ENCODE data around the gene LMNTD1.

LMNTD1 gene

GRCh38 chr12:25533150-25533549 is 19.9 kb downstream of the LMNTD1 start:
- no peak for DNase-seq (ENCODE audit: low spot score in 2 of 2)
- no peaks in the 10 kb centered on the region for H3K36me3 Mint-ChIP-seq (ENCODE audit: insufficient read depth)
- no peak overlapping the region for H3K27ac Mint-ChIP-seq (ENCODE audit: low read depth)
- H3K4me3 Mint-ChIP-seq = no peak overlapping the region
- no peaks in the 10 kb centered on the region for H3K4me1 Mint-ChIP-seq
- no peak for ATAC-seq (replicated peaks; ENCODE audit: extremely low read depth, poor library complexity, severe bottlenecking)
- H3K9me3 Mint-ChIP-seq = no peaks in the 10 kb centered on the region
- peaks cover 18% of the 10 kb centered on the region for H3K27me3 Mint-ChIP-seq

- H3K4me1 Mint-ChIP-seq = no peaks in the 10 kb centered on the region
- ATAC-seq (replicated peaks; ENCODE audit: extremely low read depth, poor library complexity, severe bottlenecking) (no peak), DNase-seq (ENCODE audit: low spot score in 2 of 2) (no peak)
- H3K27ac Mint-ChIP-seq (ENCODE audit: low read depth) = no peak overlapping the region
- no peaks in the 10 kb centered on the region for H3K9me3 Mint-ChIP-seq
- no peak overlapping the region for H3K4me3 Mint-ChIP-seq
- H3K27me3 Mint-ChIP-seq = peaks cover 18% of the 10 kb centered on the region
- no peaks in the 10 kb centered on the region for H3K36me3 Mint-ChIP-seq (ENCODE audit: insufficient read depth)
Measured at GRCh38 chr12:25531502-25532052, 21.5 kb downstream of the LMNTD1 start.

GRCh38 chr12:25529738-25530137 is 23.3 kb downstream of the LMNTD1 start:
- Mint-ChIP-seq H3K4me1 (no peaks in the 10 kb centered on the region), H3K36me3 (ENCODE audit: insufficient read depth) (no peaks in the 10 kb centered on the region), H3K27ac (ENCODE audit: low read depth) (no peak overlapping the region), H3K4me3 (no peak overlapping the region), H3K9me3 (no peaks in the 10 kb centered on the region), H3K27me3 (peaks cover 10% of the 10 kb centered on the region)
- ATAC-seq (replicated peaks; ENCODE audit: extremely low read depth, poor library complexity, severe bottlenecking) (no peak), DNase-seq (ENCODE audit: low spot score in 2 of 2) (no peak)

GRCh38 chr12:25526778-25527177 is 26.3 kb downstream of the LMNTD1 start:
- Mint-ChIP-seq H3K27ac (ENCODE audit: low read depth) (no peak overlapping the region), H3K36me3 (ENCODE audit: insufficient read depth) (no peaks in the 10 kb centered on the region)
- no peak for ATAC-seq (replicated peaks; ENCODE audit: extremely low read depth, poor library complexity, severe bottlenecking)

GRCh38 chr12:25524366-25524765 is 28.7 kb downstream of the LMNTD1 start:
- H3K9me3 Mint-ChIP-seq = no peaks in the 10 kb centered on the region
- no peak overlapping the region for H3K4me3 Mint-ChIP-seq
- H3K27me3 Mint-ChIP-seq = peaks cover 6% of the 10 kb centered on the region
- no peaks in the 10 kb centered on the region for H3K4me1 Mint-ChIP-seq
- no peak for DNase-seq (ENCODE audit: low spot score in 2 of 2)
- ATAC-seq (replicated peaks; ENCODE audit: extremely low read depth, poor library complexity, severe bottlenecking) = no peak
- no peak overlapping the region for H3K27ac Mint-ChIP-seq (ENCODE audit: low read depth)
- H3K36me3 Mint-ChIP-seq (ENCODE audit: insufficient read depth) = no peaks in the 10 kb centered on the region

More at GRCh38 chr12:25526778-25527177, 26.3 kb downstream of the LMNTD1 start:
- H3K4me3 Mint-ChIP-seq = no peak overlapping the region
- H3K4me1 Mint-ChIP-seq = no peaks in the 10 kb centered on the region
- no peaks in the 10 kb centered on the region for H3K27me3 Mint-ChIP-seq
- H3K9me3 Mint-ChIP-seq = no peaks in the 10 kb centered on the region
- DNase-seq (ENCODE audit: low spot score in 2 of 2) = no peak

GRCh38 chr12:25521625-25522256 is 31.3 kb downstream of the LMNTD1 start:
- ATAC-seq (replicated peaks; ENCODE audit: extremely low read depth, poor library complexity, severe bottlenecking) (no peak), DNase-seq (ENCODE audit: low spot score in 2 of 2) (no peak)
- Mint-ChIP-seq H3K4me1 (no peaks in the 10 kb centered on the region), H3K27ac (ENCODE audit: low read depth) (no peak overlapping the region), H3K27me3 (peaks cover 17% of the 10 kb centered on the region), H3K4me3 (no peak overlapping the region), H3K9me3 (no peaks in the 10 kb centered on the region), H3K36me3 (ENCODE audit: insufficient read depth) (no peaks in the 10 kb centered on the region)

GRCh38 chr12:25518512-25518911 is 34.6 kb downstream of the LMNTD1 start:
- DNase-seq (ENCODE audit: low spot score in 2 of 2) (no peak), ATAC-seq (replicated peaks; ENCODE audit: extremely low read depth, poor library complexity, severe bottlenecking) (no peak)
- Mint-ChIP-seq H3K27me3 (peaks cover 30% of the 10 kb centered on the region), H3K4me1 (no peaks in the 10 kb centered on the region), H3K36me3 (ENCODE audit: insufficient read depth) (no peaks in the 10 kb centered on the region), H3K27ac (ENCODE audit: low read depth) (no peak overlapping the region), H3K9me3 (no peaks in the 10 kb centered on the region), H3K4me3 (no peak overlapping the region)

GRCh38 chr12:25504744-25505143 is 48.3 kb downstream of the LMNTD1 start:
- Mint-ChIP-seq H3K27ac (ENCODE audit: low read depth) (no peak overlapping the region), H3K36me3 (ENCODE audit: insufficient read depth) (no peaks in the 10 kb centered on the region), H3K9me3 (no peaks in the 10 kb centered on the region), H3K4me3 (no peak overlapping the region), H3K4me1 (no peaks in the 10 kb centered on the region), H3K27me3 (peaks cover 21% of the 10 kb centered on the region)
- DNase-seq (ENCODE audit: low spot score in 2 of 2) (no peak), ATAC-seq (replicated peaks; ENCODE audit: extremely low read depth, poor library complexity, severe bottlenecking) (no peak)

- H3K4me3 Mint-ChIP-seq = no peak overlapping the region
- peaks cover 16% of the 10 kb centered on the region for H3K27me3 Mint-ChIP-seq
- H3K4me1 Mint-ChIP-seq = no peaks in the 10 kb centered on the region
- no peaks in the 10 kb centered on the region for H3K9me3 Mint-ChIP-seq
- DNase-seq (ENCODE audit: low spot score in 2 of 2) (no peak), ATAC-seq (replicated peaks; ENCODE audit: extremely low read depth, poor library complexity, severe bottlenecking) (no peak)
- H3K36me3 Mint-ChIP-seq (ENCODE audit: insufficient read depth) = no peaks in the 10 kb centered on the region
- H3K27ac Mint-ChIP-seq (ENCODE audit: low read depth) = no peak overlapping the region
Measured at GRCh38 chr12:25503666-25504065, 49.4 kb downstream of the LMNTD1 start.

GRCh38 chr12:25502596-25502995 is 50.5 kb downstream of the LMNTD1 start:
- H3K9me3 Mint-ChIP-seq = no peaks in the 10 kb centered on the region
- peaks cover 16% of the 10 kb centered on the region for H3K27me3 Mint-ChIP-seq
- H3K4me1 Mint-ChIP-seq = no peaks in the 10 kb centered on the region
- H3K4me3 Mint-ChIP-seq = no peak overlapping the region
- DNase-seq (ENCODE audit: low spot score in 2 of 2) = no peak
- no peak overlapping the region for H3K27ac Mint-ChIP-seq (ENCODE audit: low read depth)
- ATAC-seq (replicated peaks; ENCODE audit: extremely low read depth, poor library complexity, severe bottlenecking) = no peak
- no peaks in the 10 kb centered on the region for H3K36me3 Mint-ChIP-seq (ENCODE audit: insufficient read depth)

- Mint-ChIP-seq H3K9me3 (no peaks in the 10 kb centered on the region), H3K4me3 (no peak overlapping the region), H3K27me3 (peaks cover 16% of the 10 kb centered on the region), H3K4me1 (no peaks in the 10 kb centered on the region), H3K27ac (ENCODE audit: low read depth) (no peak overlapping the region), H3K36me3 (ENCODE audit: insufficient read depth) (no peaks in the 10 kb centered on the region)
- no peak for ATAC-seq (replicated peaks; ENCODE audit: extremely low read depth, poor library complexity, severe bottlenecking)
- no peak for DNase-seq (ENCODE audit: low spot score in 2 of 2)
Measured at GRCh38 chr12:25502118-25502517, 51.0 kb downstream of the LMNTD1 start.

- DNase-seq (ENCODE audit: low spot score in 2 of 2) = no peak
- H3K27me3 Mint-ChIP-seq = peaks cover 20% of the 10 kb centered on the region
- no peak for ATAC-seq (replicated peaks; ENCODE audit: extremely low read depth, poor library complexity, severe bottlenecking)
- H3K36me3 Mint-ChIP-seq (ENCODE audit: insufficient read depth) = no peaks in the 10 kb centered on the region
- H3K4me1 Mint-ChIP-seq = no peaks in the 10 kb centered on the region
- H3K9me3 Mint-ChIP-seq = no peaks in the 10 kb centered on the region
- H3K27ac Mint-ChIP-seq (ENCODE audit: low read depth) = no peak overlapping the region
- H3K4me3 Mint-ChIP-seq = no peak overlapping the region
Measured at GRCh38 chr12:25501549-25501948, 51.5 kb downstream of the LMNTD1 start.

- Mint-ChIP-seq H3K9me3 (no peaks in the 10 kb centered on the region), H3K4me3 (no peak overlapping the region), H3K36me3 (ENCODE audit: insufficient read depth) (no peaks in the 10 kb centered on the region), H3K27me3 (peaks cover 24% of the 10 kb centered on the region), H3K4me1 (no peaks in the 10 kb centered on the region), H3K27ac (ENCODE audit: low read depth) (no peak overlapping the region)
- DNase-seq (ENCODE audit: low spot score in 2 of 2) = no peak
- ATAC-seq (replicated peaks; ENCODE audit: extremely low read depth, poor library complexity, severe bottlenecking) = no peak
Measured at GRCh38 chr12:25500651-25501050, 52.4 kb downstream of the LMNTD1 start.

All from central memory CD8-positive, alpha-beta T cell (primary cell).